IMR-90 (cell line): Measurements from ENCODE around the gene MYBPC3. TPM values are rescaled to one million over a fixed set of nuclear protein-coding genes. Genes with fewer than 3 reads are reported as not detected.

Source experiments
- ATAC-seq: fragments of 200-7000 bp; cut with Tn5 transposase; 2 replicates; pipeline ENCODE4 v1.9.1; 2020; ENCODE audit warnings: low read depth, mild to moderate bottlenecking, moderate library complexity
- BruUV-seq: library from RNA; stranded (reverse); fragments of 400-500 nt; replicated peaks from 2 replicates; lab custom pipeline; 2021; lab: Mats Ljungman, UMichigan
- CTCF ChIA-PET: fragments of 300-600 bp; formaldehyde crosslinking; extraction: SDS; loops from one replicate; lab custom pipeline; 2021; ENCODE audit warnings: antibody characterized with exemption; lab: Yijun Ruan, JAX
- POLR2A ChIA-PET: fragments of 300-600 bp; sonication (Branson Sonifier 250); formaldehyde crosslinking; loops from one replicate; lab custom pipeline; 2022; ENCODE audit warnings: antibody characterized with exemption; ENCODE audit not compliant: unreplicated experiment; lab: Charles Lee
- DNase-seq: peaks from one replicate; pipeline ENCODE4 v3.0.0; 2013
- H2AFZ ChIP-seq: replicated peaks from 2 replicates; pipeline ENCODE3; 2013; ENCODE audit warnings: low read length, mild to moderate bottlenecking; ENCODE audit not compliant: poor library complexity
- H2AK5ac ChIP-seq: 2 replicates; pipeline ENCODE4 v1.6.1; 2013; ENCODE audit warnings: low read depth, low read length, inconsistent platforms
- H2AK9ac ChIP-seq: replicated peaks from 2 replicates; pipeline ENCODE3; 2013; ENCODE audit warnings: mild to moderate bottlenecking, low read depth, low read length, moderate library complexity; ENCODE audit not compliant: poor library complexity
- H2BK120ac ChIP-seq: 2 replicates; pipeline ENCODE4 v1.6.1; 2013; ENCODE audit warnings: low read depth, low read length, inconsistent platforms
- H2BK15ac ChIP-seq: 3 replicates; pipeline ENCODE4 v1.6.1; 2013; ENCODE audit warnings: low read depth, low read length, inconsistent platforms
- H2BK20ac ChIP-seq: 2 replicates; pipeline ENCODE4 v1.6.1; 2013; ENCODE audit warnings: low read depth, mild to moderate bottlenecking, inconsistent platforms, low read length, moderate library complexity
- H2BK5ac ChIP-seq: 2 replicates; pipeline ENCODE4 v1.6.1; 2013; ENCODE audit warnings: mild to moderate bottlenecking, low read depth, low read length, inconsistent platforms; ENCODE audit not compliant: poor library complexity, severe bottlenecking
- H3K14ac ChIP-seq: replicated peaks from 2 replicates; pipeline ENCODE4 v1.6.1; 2013; ENCODE audit warnings: low read depth, low read length, inconsistent platforms
- H3K18ac ChIP-seq: 2 replicates; pipeline ENCODE4 v1.6.1; 2013; ENCODE audit warnings: low read depth, low read length, control low read depth
- H3K23ac ChIP-seq: 2 replicates; pipeline ENCODE4 v1.6.1; 2013; ENCODE audit warnings: low read depth, low read length, inconsistent platforms
- H3K27ac ChIP-seq: 2 replicates; pipeline ENCODE4 v1.5.1; 2013; ENCODE audit warnings: mild to moderate bottlenecking, control low read depth, low read length; ENCODE audit not compliant: insufficient read depth
- H3K27me3 ChIP-seq: 2 replicates; pipeline ENCODE4 v1.6.1; 2013; ENCODE audit warnings: low read length; ENCODE audit not compliant: control insufficient read depth, insufficient read depth
- H3K36me3 ChIP-seq: 2 replicates; pipeline ENCODE4 v1.6.1; 2013; ENCODE audit warnings: low read length, mixed read lengths; ENCODE audit not compliant: control insufficient read depth, insufficient read depth
- H3K4ac ChIP-seq: 2 replicates; pipeline ENCODE4 v1.6.1; 2013; ENCODE audit warnings: low read depth, low read length, inconsistent platforms
- H3K4me1 ChIP-seq: 2 replicates; pipeline ENCODE4 v1.6.1; 2013; ENCODE audit warnings: low read length, mixed read lengths; ENCODE audit not compliant: control insufficient read depth, insufficient read depth
- H3K4me2 ChIP-seq: 2 replicates; pipeline ENCODE4 v1.6.1; 2013; ENCODE audit warnings: low read depth, mild to moderate bottlenecking, control low read depth, low read length, moderate library complexity
- H3K4me3 ChIP-seq: 2 replicates; pipeline ENCODE4 v1.5.1; 2013; ENCODE audit warnings: low read depth, mild to moderate bottlenecking, control low read depth, low read length, moderate library complexity; ENCODE audit not compliant: insufficient read depth
- H3K56ac ChIP-seq: 2 replicates; pipeline ENCODE4 v1.6.1; 2013; ENCODE audit warnings: low read length, inconsistent platforms; ENCODE audit not compliant: insufficient read depth; ENCODE audit errors: extremely low read depth
- H3K79me1 ChIP-seq, 2 experiments: 2 replicates each; pipeline ENCODE4 v1.6.1; 2013; ENCODE audit warnings: low read length in 2 of 2, inconsistent platforms in 1 of 2, low read depth in 1 of 2
- H3K9ac ChIP-seq: 2 replicates; pipeline ENCODE4 v1.6.1; 2013; ENCODE audit warnings: low read depth, low read length, control low read depth
- H3K9me1 ChIP-seq: 2 replicates; pipeline ENCODE4 v1.6.1; 2013; ENCODE audit warnings: low read length, inconsistent platforms; ENCODE audit not compliant: insufficient read depth
- H3K9me3 ChIP-seq: 2 replicates; pipeline ENCODE4 v1.6.1; 2013; ENCODE audit warnings: low read length; ENCODE audit not compliant: control insufficient read depth, insufficient read depth
- H4K20me1 ChIP-seq: 2 replicates; pipeline ENCODE4 v1.6.1; 2013; ENCODE audit warnings: low read length, inconsistent platforms; ENCODE audit not compliant: insufficient read depth
- H4K5ac ChIP-seq: 2 replicates; pipeline ENCODE4 v1.6.1; 2013; ENCODE audit warnings: mild to moderate bottlenecking, low read depth, low read length, control low read depth
- H4K8ac ChIP-seq, 2 experiments: 2 replicates each; pipeline ENCODE4 v1.6.1; 2013; ENCODE audit warnings: low read depth in 2 of 2, low read length in 2 of 2, control low read depth in 1 of 2, inconsistent platforms in 1 of 2
- H4K91ac ChIP-seq: 2 replicates; pipeline ENCODE4 v1.6.1; 2013; ENCODE audit warnings: low read depth, low read length, inconsistent platforms; ENCODE audit not compliant: insufficient read depth
- BHLHE40 ChIP-seq: fragments of 150-350 bp; IDR thresholded peaks from 2 replicates; pipeline ENCODE4 v1.6.1; 2016; ENCODE audit warnings: mild to moderate bottlenecking, low read depth, low read length
- WGBS, 2 experiments: methylation state at CpG; one replicate each; pipeline versions ENCODE4 v1.1.5 to v1.1.7; 2013; ENCODE audit warnings: missing lambda C conversion rate in 2 of 2; ENCODE audit not compliant: insufficient read length in 1 of 2; ENCODE audit errors: extremely low coverage in 2 of 2; 5-methylcytosine and 5-hydroxymethylcytosine counted together
- dilution Hi-C: fragments of 300-500 bp; cut with HindIII; formaldehyde crosslinking; loops from one replicate; pipeline ENCODE4 v1.14.3; 2018; ENCODE audit warnings: low sequenced_read_pairs; ENCODE audit not compliant: unreplicated experiment
- in situ Hi-C: fragments of 300-500 bp; cut with MboI; formaldehyde crosslinking; loops from 3 replicates; pipeline ENCODE4 v1.14.3; 2019; ENCODE audit warnings: low sequenced_read_pairs, inconsistent platforms, mixed read lengths
- intact Hi-C: fragments of 100-400 bp; cut with micrococcal nuclease; formaldehyde crosslinking; loops from 2 replicates; pipeline ENCODE4 v1.10.0; 2022
- polyA plus RNA-seq, 3 experiments: library from polyadenylated mRNA; depleted of rRNA; stranded (reverse); fragments of >200 nt; gene quantifications; 2 replicates each; pipeline ENCODE4 v1.2.3, GENCODE V29; 2012; ENCODE audit warnings: low replicate concordance in 1 of 3
- total RNA-seq: library from RNA; depleted of rRNA; stranded (reverse); fragments of >200 nt; gene quantifications from 2 replicates; pipeline ENCODE4 v1.2.3, GENCODE V29; 2012

MYBPC3 gene
- total and polyA plus RNA-seq, 2 of the 4 experiments (the other 2 are of a cell fraction): not detected

- H3K9me3 ChIP-seq: no peaks in the 10 kb centered on the region
- no peak overlapping the region for H2AFZ ChIP-seq
- H2AK9ac ChIP-seq: no peak overlapping the region
- H4K20me1 ChIP-seq: no peaks in the 10 kb centered on the region
- no peak for TF ChIP-seq BHLHE40
- no peak overlapping the region for H4K91ac ChIP-seq
- H4K8ac ChIP-seq: no peak overlapping the region
- no peak overlapping the region for H3K27ac ChIP-seq
- H3K27me3 ChIP-seq: no peaks in the 10 kb centered on the region
- no peak overlapping the region for H3K4me3 ChIP-seq
- no peak overlapping the region for H3K9ac ChIP-seq
- no peak overlapping the region for H3K14ac ChIP-seq
- dilution Hi-C loops: no loop called here
- POLR2A ChIA-PET: no interaction called here
- CTCF ChIA-PET: no interaction called here
- no peak overlapping the region for H4K5ac ChIP-seq
- no peaks in the 10 kb centered on the region for H3K79me1 ChIP-seq
- H3K9me1 ChIP-seq: peaks cover 11% of the 10 kb centered on the region; the same call in 1 of the 2 replicates
- no peak overlapping the region for H2BK20ac ChIP-seq
- no peak overlapping the region for H2BK120ac ChIP-seq
- WGBS, 2 experiments: 100% methylated on average over 7 of the region's 15 CpGs; no CpG with 5 or more reads in 1 of the 2 experiments
- H3K4me2 ChIP-seq: no peak overlapping the region
- no peak overlapping the region for H3K23ac ChIP-seq
- no peak overlapping the region for H3K4ac ChIP-seq
- no peak overlapping the region for H2AK5ac ChIP-seq
- DNase-seq (no peak), ATAC-seq (no peak)
- no peak overlapping the region for H2BK5ac ChIP-seq
- no peaks in the 10 kb centered on the region for H3K4me1 ChIP-seq
- intact Hi-C loops: no loop called here
- in situ Hi-C loops: no loop called here
- no TSS peak for BruUV-seq
- peaks cover 72% of the 10 kb centered on the region for H3K36me3 ChIP-seq
- H2BK15ac ChIP-seq: no peak overlapping the region
- H3K56ac ChIP-seq: no peak overlapping the region
- H3K18ac ChIP-seq: no peak overlapping the region
Measured at GRCh38 chr11:47289856-47290255, 62.6 kb downstream of the MYBPC3 start.
